NOMO-1 treated with DMSO at 0.1 percent for 48 hours (cell line): ENCODE data around the gene DIO3.

Source experiments
- DNase-seq: peaks from one replicate; lab custom pipeline; 2025; ENCODE audit not compliant: unreplicated experiment; lab: John Stamatoyannopoulos, UW

Gene DIO3

GRCh38 chr14:101561145-101561896 is at the start of gene DIO3:
DIO3 (plus strand) TSS chr14:101561495.
- DNase-seq, result no peak

GRCh38 chr14:101511620-101512375 is 49.5 kb upstream of the DIO3 start:
- no peak for DNase-seq

DNA sequence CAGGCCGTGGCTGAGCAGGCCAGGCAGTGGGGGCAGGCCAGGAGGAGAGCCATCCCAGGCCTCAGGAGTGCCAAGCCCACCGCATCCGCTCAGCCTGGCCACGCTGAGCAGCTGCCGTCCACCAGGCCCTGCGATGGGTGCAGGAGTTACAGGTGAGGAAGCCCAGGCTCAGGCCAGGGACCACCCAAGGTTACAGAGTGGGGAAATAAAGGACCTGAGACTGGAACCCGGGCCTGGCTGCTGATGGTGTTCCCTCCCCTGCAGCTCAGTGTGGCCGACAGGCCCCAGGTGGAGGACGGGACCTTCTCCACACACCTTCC is 49.0 kb upstream of the DIO3 start:
- DNase-seq, result no peak

DNA sequence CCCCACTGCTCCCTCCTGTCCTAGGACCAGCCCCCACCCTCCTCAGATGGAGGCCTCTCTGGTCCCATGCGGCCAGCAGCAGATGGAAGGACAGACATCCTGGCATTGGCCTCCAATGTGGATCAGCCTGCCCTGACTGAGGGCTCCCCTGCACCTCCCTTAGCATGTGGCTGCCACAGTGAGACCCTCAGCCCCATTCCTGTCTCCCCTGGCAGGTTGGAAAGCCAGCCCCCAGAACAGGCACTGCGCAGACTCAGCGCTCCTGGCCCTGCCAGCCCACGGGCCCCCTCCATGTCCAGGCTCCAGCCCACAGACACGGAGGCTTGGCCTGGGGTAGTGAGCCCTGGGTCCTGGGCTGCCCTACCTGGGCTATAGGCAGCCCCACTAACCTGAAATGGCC is 47.2 kb upstream of the DIO3 start:
- no peak for DNase-seq

GRCh38 chr14:101516401-101516800 is 44.9 kb upstream of the DIO3 start:
- no peak for DNase-seq

DNA sequence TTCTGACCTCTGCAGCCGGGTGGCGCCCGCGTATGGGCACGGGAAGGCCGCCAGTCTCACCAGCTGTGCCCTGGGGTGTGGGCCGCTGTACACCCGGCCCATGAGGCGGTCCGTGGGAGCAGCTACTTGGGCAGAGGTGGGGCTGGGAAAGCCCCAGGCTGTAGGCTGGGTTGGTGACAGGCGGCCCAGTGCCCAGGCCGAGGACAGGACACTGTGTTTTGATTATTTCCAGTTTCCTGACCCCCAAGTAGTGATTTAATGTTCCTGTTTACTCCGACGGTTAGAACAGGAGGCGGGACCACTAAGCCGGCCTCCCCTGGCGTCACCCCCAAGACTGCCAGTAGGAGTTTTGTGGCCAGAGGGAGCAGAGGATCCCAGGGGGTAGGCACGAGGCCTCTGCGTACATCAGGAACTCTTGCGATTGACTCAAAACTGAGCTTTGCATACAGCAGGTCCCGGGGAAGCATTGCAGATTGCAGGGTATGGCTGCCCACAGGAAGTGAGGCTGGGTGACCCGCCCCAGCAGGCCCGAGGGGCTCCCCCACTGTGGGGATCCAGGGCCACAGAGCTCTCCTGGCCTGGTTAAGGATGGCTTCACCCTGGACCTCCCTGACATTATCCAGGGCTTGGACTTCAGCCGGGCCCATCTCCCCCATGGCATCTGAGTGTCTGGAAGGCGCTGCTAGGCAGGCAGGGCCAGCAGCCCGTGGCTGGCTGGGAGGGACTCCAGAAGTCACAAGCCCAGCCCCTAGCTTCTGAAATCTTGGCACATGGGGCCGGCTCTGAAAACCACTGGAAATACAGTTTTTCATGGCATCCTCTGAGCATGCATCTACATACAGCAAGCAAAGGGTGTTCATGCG is 42.5 kb upstream of the DIO3 start:
- DNase-seq, result no peak

GRCh38 chr14:101520621-101521472 is 40.4 kb upstream of the DIO3 start:
- DNase-seq, result no peak

- no peak for DNase-seq
Observed at GRCh38 chr14:101521473-101521915, 39.8 kb upstream of the DIO3 start.

GRCh38 chr14:101521978-101522377 is 39.3 kb upstream of the DIO3 start:
- DNase-seq, result no peak

DNA sequence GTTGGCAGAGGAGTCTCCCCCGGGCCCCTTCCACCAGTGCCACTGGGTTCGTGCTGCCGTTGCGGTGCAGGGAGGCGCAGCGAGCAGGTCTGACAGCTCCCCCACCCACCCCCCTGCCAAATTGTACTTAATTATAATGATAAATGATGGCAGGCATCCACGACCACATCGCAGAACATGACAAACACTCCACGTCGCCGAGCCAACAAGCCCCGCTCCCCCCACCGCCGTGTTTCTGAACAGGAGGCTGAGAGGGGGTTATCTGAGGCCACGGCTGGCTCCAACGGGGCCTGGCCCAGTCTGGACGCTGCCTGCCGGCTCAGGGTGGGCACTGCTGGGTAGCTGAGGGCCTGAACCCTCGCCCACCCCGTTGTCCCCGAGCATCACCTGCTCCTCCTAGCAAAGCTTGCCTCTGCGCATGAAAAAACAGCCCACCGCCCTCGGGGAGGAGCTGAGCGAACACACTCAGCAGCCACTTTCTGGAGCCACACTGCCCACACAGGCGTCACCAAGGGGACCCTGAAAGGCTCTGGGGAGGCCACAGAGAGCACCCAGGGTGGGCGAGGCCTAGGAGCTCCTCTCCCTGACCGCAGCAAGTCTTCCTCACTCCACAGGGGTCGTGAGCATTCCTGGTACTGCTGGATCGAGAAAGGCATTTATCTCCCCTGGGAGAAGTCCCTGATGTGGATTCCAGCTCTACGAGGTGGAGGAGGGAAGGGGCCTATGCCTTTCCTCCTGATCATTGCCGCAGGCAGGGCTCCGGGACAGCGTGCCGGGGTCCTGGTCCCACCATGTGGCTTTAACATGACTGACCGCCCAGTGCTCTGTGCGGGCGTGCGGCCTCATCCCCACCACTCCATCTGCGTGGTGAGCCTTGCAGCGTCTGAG is 35.4 kb upstream of the DIO3 start:
- no peak for DNase-seq

GRCh38 chr14:101527987-101528386 is 33.3 kb upstream of the DIO3 start:
- no peak for DNase-seq

- no peak for DNase-seq
Observed at GRCh38 chr14:101529079-101529478, 32.2 kb upstream of the DIO3 start.

GRCh38 chr14:101534198-101534597 is 27.1 kb upstream of the DIO3 start:
- no peak for DNase-seq

- DNase-seq, result peak; percentile 97
Observed at GRCh38 chr14:101535232-101535631, 26.1 kb upstream of the DIO3 start.

- DNase-seq, result no peak
Observed at GRCh38 chr14:101535701-101536207, 25.5 kb upstream of the DIO3 start.

DNA sequence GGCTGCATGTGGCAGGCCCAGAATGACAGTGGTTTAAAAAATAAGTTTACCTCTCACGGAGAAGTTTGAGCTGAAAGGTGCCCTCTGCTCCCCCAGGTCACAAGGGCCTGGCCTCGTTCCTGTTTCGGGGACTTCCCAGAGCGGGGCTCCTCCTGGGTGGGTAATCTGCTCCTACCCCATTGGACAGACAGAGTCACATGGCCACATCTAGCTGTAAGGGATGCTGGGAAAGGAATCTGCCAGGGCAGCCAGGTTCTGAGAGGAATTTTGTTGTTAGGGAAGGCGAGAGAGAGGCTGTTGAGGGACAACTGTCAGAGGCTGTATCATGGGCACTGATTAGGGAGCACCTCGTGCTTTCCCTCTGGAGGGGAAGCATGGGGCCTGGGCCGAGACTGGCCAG is 24.0 kb upstream of the DIO3 start:
- no peak for DNase-seq

- DNase-seq, result no peak
Observed at GRCh38 chr14:101538878-101539277, 22.4 kb upstream of the DIO3 start.

GRCh38 chr14:101539880-101540279 is 21.4 kb upstream of the DIO3 start:
- no peak for DNase-seq
